WERI-Rb-1 (cell line): ENCODE results near the gene DGCR8.

Experiments used
- DNase-seq: peaks from one replicate; pipeline ENCODE4 v3.0.0-alpha.2; 2020
- H3K27ac ChIP-seq: fragments of 250-450 bp; sonication (Bioruptor Pico); 2 replicates; pipeline ENCODE4 v1.5.1; 2020; ENCODE audit warnings: mild to moderate bottlenecking, moderate library complexity
- H3K27me3 ChIP-seq: fragments of 250-450 bp; sonication (Bioruptor Pico); 2 replicates; pipeline ENCODE4 v1.5.1; 2021; ENCODE audit warnings: mild to moderate bottlenecking, low read depth, moderate library complexity; ENCODE audit not compliant: insufficient read depth, severe bottlenecking
- H3K36me3 ChIP-seq: fragments of 250-450 bp; sonication (Bioruptor Pico); 2 replicates; pipeline ENCODE4 v1.5.1; 2020; ENCODE audit warnings: mild to moderate bottlenecking, moderate library complexity
- H3K4me3 ChIP-seq: 2 replicates; pipeline ENCODE4 v1.5.1; 2011; ENCODE audit warnings: low read depth, mild to moderate bottlenecking, control low read depth, low read length
- H3K9me3 ChIP-seq: fragments of 250-450 bp; sonication (Bioruptor Pico); 2 replicates; pipeline ENCODE4 v1.5.1; 2021; ENCODE audit warnings: mild to moderate bottlenecking, moderate library complexity; ENCODE audit not compliant: severe bottlenecking
- CTCF ChIP-seq: IDR thresholded peaks from 2 replicates; pipeline ENCODE4 v1.5.1; 2011; ENCODE audit warnings: low read depth, mild to moderate bottlenecking, control low read depth, inconsistent platforms, low read length

Gene DGCR8

DNA sequence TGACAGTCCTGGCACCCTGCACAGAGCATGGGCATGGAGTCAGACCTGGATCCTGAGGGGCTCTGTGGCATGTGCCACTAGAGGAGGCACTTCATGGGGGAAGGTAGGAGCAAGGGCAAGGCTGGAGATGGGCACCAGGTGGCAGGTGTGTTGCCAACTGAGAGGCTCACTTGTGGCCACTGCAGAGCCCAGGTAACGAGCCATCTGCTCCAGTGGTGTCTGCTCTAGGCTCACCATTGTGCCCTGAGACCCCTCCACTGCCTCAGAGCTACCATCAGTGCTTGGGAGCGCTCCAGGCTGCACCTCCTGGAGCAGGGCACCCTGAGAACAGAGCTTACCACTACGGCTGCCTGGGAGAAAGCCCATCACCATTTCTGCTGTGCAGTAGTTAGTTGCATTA, 50.3 kb downstream of the DGCR8 start:
- Histone ChIP-seq H3K27me3 (no peaks in the 10 kb centered on the region), H3K4me3 (peak overlapping the region; percentile 85; the same call in 1 of the 2 replicates), H3K9me3 (no peaks in the 10 kb centered on the region), H3K27ac (no peak overlapping the region), H3K36me3 (peaks cover 29% of the 10 kb centered on the region)
- DNase-seq, result no peak
- TF ChIP-seq CTCF, result no peak

DNA sequence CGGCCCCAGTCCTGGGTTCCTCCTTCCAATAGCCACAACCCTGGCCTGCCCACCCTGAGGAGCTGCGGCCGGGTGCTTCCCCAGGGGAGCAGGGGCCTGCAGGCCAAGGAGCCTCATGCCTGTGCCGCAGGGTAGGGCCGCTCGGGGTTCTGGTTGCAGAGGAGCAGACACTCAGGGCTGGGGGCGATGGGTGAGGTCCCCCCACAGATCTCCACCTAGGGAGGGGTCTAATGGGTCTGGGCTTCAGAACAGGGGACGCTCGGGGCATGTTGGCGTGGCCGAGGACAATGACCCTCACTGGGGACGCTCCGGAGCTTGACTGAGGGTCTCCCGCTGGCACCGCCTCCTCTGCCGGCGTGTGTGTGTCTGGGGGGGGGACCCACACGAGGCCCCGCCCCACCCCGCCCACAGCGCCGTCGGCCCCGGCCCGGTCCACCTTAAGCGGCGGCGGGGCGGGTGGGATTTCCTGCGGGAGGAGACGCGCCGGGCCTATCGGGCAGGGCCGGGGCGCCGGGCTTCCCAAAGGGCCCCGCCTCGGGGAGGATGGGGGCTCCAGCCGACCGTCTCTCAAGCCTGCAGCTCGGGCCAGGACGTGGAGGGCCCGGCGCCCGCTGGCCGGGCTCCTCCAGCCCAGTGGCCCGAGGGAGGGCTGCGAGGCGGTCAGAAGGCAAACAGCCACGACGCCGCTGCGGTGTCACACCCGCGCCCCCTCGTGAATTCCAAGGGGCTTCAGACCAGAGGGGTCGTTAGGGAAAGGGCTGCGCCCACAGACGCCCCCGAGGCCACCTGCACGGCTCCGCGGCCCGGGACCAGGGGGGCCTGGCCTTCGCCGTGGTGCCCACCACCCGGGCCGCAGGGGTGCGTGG, 50.9 kb downstream of the DGCR8 start:
- Histone ChIP-seq H3K36me3 (peaks cover 22% of the 10 kb centered on the region), H3K27ac (peak overlapping the region; percentile 59), H3K27me3 (no peaks in the 10 kb centered on the region), H3K9me3 (no peaks in the 10 kb centered on the region), H3K4me3 (peak overlapping the region; percentile 85)
- TF ChIP-seq CTCF, result no peak
- peak; percentile 76 for DNase-seq

GRCh38 chr22:20131597-20131858, 51.5 kb downstream of the DGCR8 start, which contains the start of gene ZDHHC8:
Gene ZDHHC8, plus strand, starts transcription at chr22:20131804. Its CDS starts 144 bp downstream, at chr22:20131948.
- Histone ChIP-seq H3K9me3 (no peaks in the 10 kb centered on the region), H3K27me3 (no peaks in the 10 kb centered on the region), H3K4me3 (peak within 1 kb of the TSS; percentile 85), H3K27ac (peak within 1 kb of the TSS; percentile 59), H3K36me3 (peaks cover 17% of the 10 kb centered on the region)
- no peak for TF ChIP-seq CTCF
- DNase-seq, result no peak

- DNase-seq, result no peak
- TF ChIP-seq CTCF, result no peak
- peak overlapping the region; percentile 62 for H3K4me3 ChIP-seq
- H3K27ac ChIP-seq, result no peak overlapping the region
- H3K27me3 ChIP-seq, result no peaks in the 10 kb centered on the region
- peaks cover 11% of the 10 kb centered on the region for H3K36me3 ChIP-seq
- H3K9me3 ChIP-seq, result no peaks in the 10 kb centered on the region
These were observed 52.0 kb downstream of the DGCR8 start for GRCh38 chr22:20131859-20132685.

GRCh38 chr22:20132686-20133246, 52.7 kb downstream of the DGCR8 start:
- H3K36me3 ChIP-seq, result peaks cover 4% of the 10 kb centered on the region
- TF ChIP-seq CTCF, result no peak
- no peaks in the 10 kb centered on the region for H3K27me3 ChIP-seq
- H3K9me3 ChIP-seq, result no peaks in the 10 kb centered on the region
- H3K4me3 ChIP-seq, result peak overlapping the region; percentile 62
- DNase-seq, result no peak
- H3K27ac ChIP-seq, result no peak overlapping the region
